Stomach (tissue), 4 donors: ENCODE measurements around the gene EYA2.

ENCODE experiments used
- EP300 ChIP-seq: sonication (generic); formaldehyde crosslinking; IDR thresholded peaks from one replicate; pipeline ENCODE4 v1.6.1; 2017; ENCODE audit warnings: antibody characterized with exemption
- POLR2A ChIP-seq, 4 donors: fragments of 450-650 bp; IDR thresholded peaks; one replicate each; pipeline ENCODE4 v1.6.1; 2016; ENCODE audit warnings: antibody characterized with exemption in 4 of 4, control low read depth in 2 of 4, mild to moderate bottlenecking in 1 of 4, moderate library complexity in 1 of 4
- POLR2AphosphoS5 ChIP-seq, 3 donors: sonication (generic); formaldehyde crosslinking; IDR thresholded peaks; one replicate each; pipeline ENCODE4 v1.6.1; 2016; ENCODE audit warnings: antibody characterized with exemption in 3 of 3
- TF ChIP-seq, protein P1 (sequence below), 7 experiments: fragments of 450-650 bp in 4 of 7; fragments of 200-600 bp in 3 of 7; sonication (generic) in 3 of 7; IDR thresholded peaks; one replicate each; pipeline ENCODE4 v1.5.1; 2016 to 2019; ENCODE audit warnings: antibody characterized with exemption in 7 of 7, control low read depth in 2 of 7, mild to moderate bottlenecking in 1 of 7

DNA sequence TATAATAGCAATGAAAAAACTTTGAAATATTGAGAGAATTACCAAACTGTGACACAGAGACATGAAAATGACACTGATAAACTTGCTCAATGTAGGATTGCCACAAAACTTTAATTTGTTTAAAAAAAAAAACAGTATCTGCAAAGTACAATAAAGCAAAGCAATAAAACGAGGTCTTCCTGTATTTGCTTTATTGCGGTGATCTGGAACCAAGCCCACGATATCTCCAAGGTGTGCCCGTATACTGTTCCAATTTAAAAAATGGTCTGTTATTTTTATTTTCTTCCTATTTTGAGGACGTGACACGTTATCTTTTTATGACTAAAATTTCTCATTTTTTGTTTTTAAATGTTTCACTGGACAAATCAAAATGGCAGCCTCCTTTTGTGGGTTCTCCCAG is 25.5 kb downstream of the EYA2 start:
- TF ChIP-seq EP300: no peak
- TF ChIP-seq, protein P1, sequence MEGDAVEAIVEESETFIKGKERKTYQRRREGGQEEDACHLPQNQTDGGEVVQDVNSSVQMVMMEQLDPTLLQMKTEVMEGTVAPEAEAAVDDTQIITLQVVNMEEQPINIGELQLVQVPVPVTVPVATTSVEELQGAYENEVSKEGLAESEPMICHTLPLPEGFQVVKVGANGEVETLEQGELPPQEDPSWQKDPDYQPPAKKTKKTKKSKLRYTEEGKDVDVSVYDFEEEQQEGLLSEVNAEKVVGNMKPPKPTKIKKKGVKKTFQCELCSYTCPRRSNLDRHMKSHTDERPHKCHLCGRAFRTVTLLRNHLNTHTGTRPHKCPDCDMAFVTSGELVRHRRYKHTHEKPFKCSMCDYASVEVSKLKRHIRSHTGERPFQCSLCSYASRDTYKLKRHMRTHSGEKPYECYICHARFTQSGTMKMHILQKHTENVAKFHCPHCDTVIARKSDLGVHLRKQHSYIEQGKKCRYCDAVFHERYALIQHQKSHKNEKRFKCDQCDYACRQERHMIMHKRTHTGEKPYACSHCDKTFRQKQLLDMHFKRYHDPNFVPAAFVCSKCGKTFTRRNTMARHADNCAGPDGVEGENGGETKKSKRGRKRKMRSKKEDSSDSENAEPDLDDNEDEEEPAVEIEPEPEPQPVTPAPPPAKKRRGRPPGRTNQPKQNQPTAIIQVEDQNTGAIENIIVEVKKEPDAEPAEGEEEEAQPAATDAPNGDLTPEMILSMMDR (IDR thresholded peaks at IDR 0.05): no peak
- TF ChIP-seq POLR2A (IDR thresholded peaks at IDR 0.05): no peak
- TF ChIP-seq POLR2AphosphoS5 (IDR thresholded peaks at IDR 0.05): no peak
